Measurements from ENCODE around the gene VANGL2. TPM values are rescaled to one million over a fixed set of nuclear protein-coding genes. Genes with fewer than 3 reads are reported as not detected.
A peak's percentile ranks its signal among the peaks of the same experiment; 100 is the strongest.

VANGL2 gene
- polyA plus RNA-seq, 3 donors = 0.01 TPM; not detected in 2

DNA sequence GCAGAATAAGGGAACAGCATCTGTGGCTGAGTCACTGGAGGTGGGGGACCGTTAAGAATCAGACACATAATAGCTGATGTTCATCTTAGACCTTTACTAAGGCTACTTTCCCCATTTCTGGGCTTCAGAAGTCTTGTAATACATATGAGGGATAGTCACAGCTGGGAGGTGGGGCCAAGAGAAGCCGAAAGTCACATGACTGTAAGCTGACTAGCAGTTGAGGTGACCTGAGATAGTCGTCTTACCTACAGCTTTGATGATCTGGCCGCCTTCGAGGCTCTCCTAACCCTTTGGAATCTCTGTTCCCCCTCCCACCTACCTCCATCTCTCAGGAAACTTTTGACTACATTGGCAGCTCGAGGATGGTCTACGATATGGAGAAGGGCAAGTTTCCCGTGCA, 47.8 kb upstream of the VANGL2 start:
- no peak overlapping the region for H3K9ac ChIP-seq (ENCODE audit: insufficient read depth, low read length, poor library complexity, severe bottlenecking)
- intact Hi-C loops (cut with micrococcal nuclease) = no loop called here
- Mint-ChIP-seq H3K27ac (peak overlapping the region in 1 of 7 donors; percentile 39), H3K9me3 (no peaks in the 10 kb centered on the region), H3K36me3 (peaks cover 90 to 100% of the 10 kb centered on the region in 2 donors), H3K4me1 (peaks cover 3% of the 10 kb centered on the region), H3K27me3 (ENCODE audit: low read depth in 3 of 3) (no peaks in the 10 kb centered on the region), H3K4me3 (no peak overlapping the region)
- no peaks in the 10 kb centered on the region for H3K27me3 ChIP-seq (ENCODE audit: control insufficient read depth in 2 of 2, insufficient read depth in 2 of 2, low read length in 2 of 2)
- TF ChIP-seq CTCF (IDR thresholded peaks at IDR 0.05) = no peak
- H3K4me1 ChIP-seq (ENCODE audit: control insufficient read depth in 1 of 2, insufficient read depth in 2 of 2, low read length in 2 of 2) = peaks cover 4 to 5% of the 10 kb centered on the region in 2 donors
- H3K9me3 ChIP-seq (replicated peaks in 1 of 2; ENCODE audit: control insufficient read depth in 1 of 2, insufficient read depth in 1 of 2, low read length in 2 of 2) = no peaks in the 10 kb centered on the region
- H3K4me3 ChIP-seq (replicated peaks in 1 of 3; ENCODE audit: low read depth in 2 of 3, low read length in 3 of 3) = no peak overlapping the region
- H3K36me3 ChIP-seq (replicated peaks in 1 of 2; ENCODE audit: control insufficient read depth in 1 of 2, insufficient read depth in 2 of 2, low read length in 2 of 2) = peaks cover 98 to 100% of the 10 kb centered on the region in 2 donors
- peaks cover 27% of the 10 kb centered on the region for H3K79me2 ChIP-seq (ENCODE audit: insufficient read depth, low read length)
- no peak overlapping the region for H2AFZ ChIP-seq (ENCODE audit: insufficient read depth, low read depth, low read length, poor library complexity, severe bottlenecking)
- peaks cover 31% of the 10 kb centered on the region for H4K20me1 ChIP-seq (ENCODE audit: insufficient read depth, low read length)
- no peak overlapping the region for H3K27ac ChIP-seq (ENCODE audit: low read depth in 1 of 2, low read length in 2 of 2)
- no CpG with 5 or more reads among the region's 8 CpGs for WGBS (ENCODE audit: insufficient coverage)
- DNase-seq = no peak
- no peak overlapping the region for H3K4me2 ChIP-seq (replicated peaks; ENCODE audit: extremely low read depth, low read length, poor library complexity, severe bottlenecking)

- DNase-seq = no peak
- 100% methylated on average over 1 of the region's 2 CpGs for WGBS (ENCODE audit: insufficient coverage)
- Histone ChIP-seq H3K79me2 (ENCODE audit: insufficient read depth, low read length) (peaks cover 21% of the 10 kb centered on the region), H4K20me1 (ENCODE audit: insufficient read depth, low read length) (peaks cover 38% of the 10 kb centered on the region), H3K27ac (ENCODE audit: low read depth in 1 of 2, low read length in 2 of 2) (no peak overlapping the region), H3K4me3 (replicated peaks in 1 of 3; ENCODE audit: low read depth in 2 of 3, low read length in 3 of 3) (no peak overlapping the region), H3K9me3 (replicated peaks in 1 of 2; ENCODE audit: control insufficient read depth in 1 of 2, insufficient read depth in 1 of 2, low read length in 2 of 2) (no peaks in the 10 kb centered on the region), H3K9ac (ENCODE audit: insufficient read depth, low read length, poor library complexity, severe bottlenecking) (no peak overlapping the region), H3K36me3 (replicated peaks in 1 of 2; ENCODE audit: control insufficient read depth in 1 of 2, insufficient read depth in 2 of 2, low read length in 2 of 2) (peaks cover 100% of the 10 kb centered on the region in 2 donors), H3K4me2 (replicated peaks; ENCODE audit: extremely low read depth, low read length, poor library complexity, severe bottlenecking) (no peak overlapping the region), H3K4me1 (ENCODE audit: control insufficient read depth in 1 of 2, insufficient read depth in 2 of 2, low read length in 2 of 2) (no peaks in the 10 kb centered on the region), H2AFZ (ENCODE audit: insufficient read depth, low read depth, low read length, poor library complexity, severe bottlenecking) (no peak overlapping the region), H3K27me3 (ENCODE audit: control insufficient read depth in 2 of 2, insufficient read depth in 2 of 2, low read length in 2 of 2) (no peaks in the 10 kb centered on the region)
- Mint-ChIP-seq H3K27me3 (ENCODE audit: low read depth in 3 of 3) (no peaks in the 10 kb centered on the region), H3K9me3 (no peaks in the 10 kb centered on the region), H3K27ac (peak overlapping the region in 3 of 7 donors; percentile 2 to 56 (median 39)), H3K4me3 (no peak overlapping the region), H3K4me1 (no peaks in the 10 kb centered on the region), H3K36me3 (peaks cover 91 to 100% of the 10 kb centered on the region in 2 donors)
- no peak for TF ChIP-seq CTCF (IDR thresholded peaks at IDR 0.05)
- intact Hi-C loops (cut with micrococcal nuclease) = no loop called here
Observed at GRCh38 chr1:160353223-160353622, 47.1 kb upstream of the VANGL2 start.
